Hippocampal formation (tissue), 2 donors: ENCODE results near the gene SLC29A1.
A peak's percentile ranks its signal among the peaks of the same experiment; 100 is the strongest.
"Not testable (repeated sequence)": the region's sequence is repeated elsewhere in the genome, so short reads cannot be mapped to it uniquely, and the experiment has no call there.

Experiments
- DNase-seq, 2 donors: peaks; one replicate each; lab custom pipeline; 2025; lab: John Stamatoyannopoulos, UW

SLC29A1 gene

GRCh38 chr6:44222486-44223318, 693 bp upstream of the SLC29A1 start:
- DNase-seq = no peak

GRCh38 chr6:44224029-44224964, 902 bp downstream of the SLC29A1 start:
- DNase-seq = no peak

- DNase-seq = no peak
These were observed 1.5 kb downstream of the SLC29A1 start for GRCh38 chr6:44224965-44225305.

- DNase-seq = no peak
These were observed 2.4 kb downstream of the SLC29A1 start for GRCh38 chr6:44225579-44226325.

- no peak for DNase-seq
These were observed 3.2 kb downstream of the SLC29A1 start for GRCh38 chr6:44226368-44227147.

- no peak for DNase-seq
These were observed 3.9 kb downstream of the SLC29A1 start for GRCh38 chr6:44227148-44227793.

- no peak for DNase-seq
These were observed 4.6 kb downstream of the SLC29A1 start for GRCh38 chr6:44228031-44228430.

- DNase-seq = no peak
These were observed 5.0 kb downstream of the SLC29A1 start for GRCh38 chr6:44228433-44228832.

GRCh38 chr6:44228836-44229235, 5.4 kb downstream of the SLC29A1 start:
- DNase-seq = no peak

- no peak for DNase-seq
These were observed 6.1 kb downstream of the SLC29A1 start for GRCh38 chr6:44229376-44230033.

- DNase-seq = no peak
These were observed 6.8 kb downstream of the SLC29A1 start for GRCh38 chr6:44230034-44230675.

- DNase-seq = not testable (repeated sequence)
These were observed 8.0 kb downstream of the SLC29A1 start for GRCh38 chr6:44231426-44231825.

- DNase-seq = no peak
These were observed 9.5 kb downstream of the SLC29A1 start for GRCh38 chr6:44232676-44233566.

- DNase-seq = no peak
These were observed 10.2 kb downstream of the SLC29A1 start for GRCh38 chr6:44233567-44234100.

- peak; percentile 86 to 87 for DNase-seq
These were observed 11.0 kb downstream of the SLC29A1 start for GRCh38 chr6:44234101-44235025.

GRCh38 chr6:44235269-44235668, 11.9 kb downstream of the SLC29A1 start:
- no peak for DNase-seq

GRCh38 chr6:44235891-44236516, 12.6 kb downstream of the SLC29A1 start:
- no peak for DNase-seq
